HEK293T (cell line): ENCODE measurements around the gene RTN3.

ENCODE experiments used
- BHLHE40 ChIP-seq: fragments of 450-650 bp; IDR thresholded peaks from 2 replicates; pipeline ENCODE4 v1.6.1; 2016; ENCODE audit warnings: mild to moderate bottlenecking, moderate library complexity, borderline replicate concordance
- CTBP1 ChIP-seq: fragments of 450-650 bp; IDR thresholded peaks from 2 replicates; pipeline ENCODE4 v1.6.1; 2016; ENCODE audit warnings: borderline replicate concordance
- ELF4 ChIP-seq: fragments of 450-650 bp; IDR thresholded peaks from 2 replicates; pipeline ENCODE4 v1.6.1; 2017; ENCODE audit warnings: antibody characterized with exemption
- FOXA1 ChIP-seq: fragments of 450-650 bp; IDR thresholded peaks from 2 replicates; pipeline ENCODE4 v1.6.1; 2016; ENCODE audit warnings: mild to moderate bottlenecking
- FOXM1 ChIP-seq: fragments of 450-650 bp; IDR thresholded peaks from 2 replicates; pipeline ENCODE4 v1.6.1; 2017; ENCODE audit warnings: mild to moderate bottlenecking, borderline replicate concordance
- HDGF ChIP-seq: fragments of 450-650 bp; IDR thresholded peaks from 2 replicates; pipeline ENCODE4 v1.6.1; 2017; ENCODE audit warnings: antibody characterized with exemption, borderline replicate concordance
- L3MBTL2 ChIP-seq: fragments of 450-650 bp; conservative IDR thresholded peaks from 2 replicates; pipeline ENCODE4 v1.6.1; 2016; ENCODE audit warnings: mild to moderate bottlenecking
- LEF1 ChIP-seq: fragments of 450-650 bp; IDR thresholded peaks from 2 replicates; pipeline ENCODE4 v1.6.1; 2017; ENCODE audit warnings: mild to moderate bottlenecking, borderline replicate concordance
- NFRKB ChIP-seq: fragments of 450-650 bp; IDR thresholded peaks from 2 replicates; pipeline ENCODE4 v1.6.1; 2016; ENCODE audit warnings: mild to moderate bottlenecking, moderate library complexity
- SP1 ChIP-seq: fragments of 450-650 bp; IDR thresholded peaks from 2 replicates; pipeline ENCODE4 v1.6.1; 2017
- SUZ12 ChIP-seq: fragments of 450-650 bp; IDR thresholded peaks from 2 replicates; pipeline ENCODE4 v1.6.1; 2016; ENCODE audit warnings: mild to moderate bottlenecking
- ZNF384 ChIP-seq: fragments of 450-650 bp; IDR thresholded peaks from 2 replicates; pipeline ENCODE4 v1.6.1; 2016
- TF ChIP-seq, protein P1 (sequence below): fragments of 450-650 bp; IDR thresholded peaks from 2 replicates; pipeline ENCODE4 v1.6.1; 2016

DNA sequence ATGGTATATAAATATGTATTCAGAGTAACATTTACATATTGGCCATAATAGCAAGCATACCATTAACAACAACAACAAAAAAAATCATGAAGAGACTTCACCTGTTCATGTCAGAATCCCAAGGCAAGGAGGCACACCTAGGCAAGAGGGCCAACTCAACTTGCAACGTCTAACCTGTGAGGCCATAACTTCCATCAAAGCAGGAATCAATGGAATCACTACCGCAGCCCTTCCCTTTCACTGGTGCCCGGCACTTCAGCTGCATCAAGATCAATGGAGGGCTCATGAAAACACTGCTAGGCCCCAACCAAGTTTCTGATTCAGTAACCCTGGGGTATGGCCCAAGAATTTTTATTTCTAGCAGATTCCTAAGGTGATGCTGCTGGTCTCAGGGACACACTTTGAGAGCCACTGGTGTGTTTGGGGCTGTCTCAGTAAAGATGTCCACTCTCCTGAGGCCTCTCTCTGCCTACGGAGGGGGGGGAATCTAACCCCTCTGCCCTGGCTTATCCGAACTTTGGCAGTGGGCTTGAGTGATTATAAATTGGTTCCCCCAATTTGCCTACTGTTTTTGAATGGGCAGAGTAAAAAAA lies 79.3 kb downstream of the RTN3 start:
- TF ChIP-seq L3MBTL2 = no peak
- no peak for TF ChIP-seq SP1
- no peak for TF ChIP-seq NFRKB
- TF ChIP-seq SUZ12 = no peak
- no peak for TF ChIP-seq ELF4
- TF ChIP-seq ZNF384 = no peak
- TF ChIP-seq, protein P1, sequence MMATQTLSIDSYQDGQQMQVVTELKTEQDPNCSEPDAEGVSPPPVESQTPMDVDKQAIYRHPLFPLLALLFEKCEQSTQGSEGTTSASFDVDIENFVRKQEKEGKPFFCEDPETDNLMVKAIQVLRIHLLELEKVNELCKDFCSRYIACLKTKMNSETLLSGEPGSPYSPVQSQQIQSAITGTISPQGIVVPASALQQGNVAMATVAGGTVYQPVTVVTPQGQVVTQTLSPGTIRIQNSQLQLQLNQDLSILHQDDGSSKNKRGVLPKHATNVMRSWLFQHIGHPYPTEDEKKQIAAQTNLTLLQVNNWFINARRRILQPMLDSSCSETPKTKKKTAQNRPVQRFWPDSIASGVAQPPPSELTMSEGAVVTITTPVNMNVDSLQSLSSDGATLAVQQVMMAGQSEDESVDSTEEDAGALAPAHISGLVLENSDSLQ = no peak
- TF ChIP-seq FOXA1 = no peak
- no peak for TF ChIP-seq LEF1
- TF ChIP-seq FOXM1 = no peak
- TF ChIP-seq HDGF = no peak
- TF ChIP-seq CTBP1 = no peak
- TF ChIP-seq BHLHE40 = no peak
